ENCODE data around the gene ACOX3.

ACOX3 gene

DNA sequence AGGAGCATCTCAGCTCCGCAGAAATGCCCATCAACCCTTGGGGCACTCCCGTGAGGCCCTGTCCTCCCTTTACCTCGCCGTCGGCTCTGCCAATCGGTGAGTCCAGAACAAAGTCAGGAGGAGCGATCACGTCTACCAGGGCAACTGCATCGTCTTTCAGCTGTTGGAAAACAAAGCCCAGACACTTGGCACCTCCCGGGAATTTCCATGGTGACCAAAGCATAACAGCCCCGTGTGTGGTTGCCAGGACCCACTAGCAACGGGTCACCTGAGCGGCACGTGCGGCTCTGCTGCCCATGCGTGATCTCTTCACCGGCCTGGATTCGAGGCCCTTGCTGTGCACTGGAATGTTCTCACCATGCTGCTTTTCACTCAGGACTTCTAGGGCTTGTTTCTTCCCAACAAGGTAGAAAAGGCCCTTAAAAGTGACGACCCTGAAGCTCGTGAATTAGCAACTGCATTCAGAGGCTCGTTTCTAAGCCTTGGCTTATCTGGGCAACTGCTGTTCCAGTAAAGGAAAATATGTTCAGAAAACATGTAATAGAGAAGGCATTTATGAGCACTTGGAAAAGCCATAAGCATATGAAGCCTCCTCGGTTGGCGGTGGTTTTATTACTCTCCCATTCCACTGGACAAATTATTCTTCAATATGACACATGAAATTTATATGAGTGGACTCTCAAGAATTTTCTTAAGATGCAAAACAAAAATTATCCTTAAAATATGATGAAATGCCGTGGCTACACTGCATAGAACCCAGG, 69.5 kb downstream of the ACOX3 start:
- DNase-seq, result no peak

GRCh38 chr4:8370106-8370787, 70.3 kb downstream of the ACOX3 start:
- DNase-seq, result no peak

DNA sequence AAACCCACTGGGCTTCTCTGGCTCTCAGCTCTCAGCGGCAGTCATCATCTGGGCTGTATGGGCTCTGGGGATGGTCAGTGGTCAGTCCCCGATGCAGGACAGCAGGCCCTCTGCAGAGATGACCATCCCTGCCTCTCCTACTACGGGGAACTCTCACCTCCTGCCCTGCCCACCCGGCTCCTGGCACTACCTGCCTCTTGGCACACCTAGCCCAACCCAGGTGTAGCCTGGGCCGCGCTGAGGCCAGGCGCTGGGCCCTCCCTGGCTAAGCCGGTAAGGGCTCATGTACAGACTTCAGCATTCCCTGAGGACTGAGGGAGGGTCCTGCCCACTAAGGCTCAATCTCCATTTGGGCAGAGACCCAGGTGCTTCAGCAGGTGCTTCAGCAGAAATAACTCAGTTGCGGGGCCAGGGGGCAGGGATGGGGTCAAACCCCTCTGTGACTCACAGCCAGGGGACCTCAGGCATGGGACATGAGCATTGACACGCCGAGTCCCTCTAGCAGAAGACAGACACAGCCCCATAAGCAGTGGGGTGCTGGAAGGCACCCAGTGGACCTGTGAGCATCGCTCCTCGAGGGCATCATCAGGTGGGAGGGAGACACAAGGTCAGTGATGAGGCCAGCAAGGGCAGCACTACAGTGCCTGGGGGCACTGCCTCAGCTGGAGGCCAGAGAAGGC, 71.0 kb downstream of the ACOX3 start:
- DNase-seq, result no peak

GRCh38 chr4:8368998-8369397, 71.5 kb downstream of the ACOX3 start:
- DNase-seq, result no peak

GRCh38 chr4:8368061-8368481, 72.5 kb downstream of the ACOX3 start:
- DNase-seq, result no peak

- DNase-seq, result no peak
Measured at GRCh38 chr4:8366601-8367000, 73.9 kb downstream of the ACOX3 start.

DNA sequence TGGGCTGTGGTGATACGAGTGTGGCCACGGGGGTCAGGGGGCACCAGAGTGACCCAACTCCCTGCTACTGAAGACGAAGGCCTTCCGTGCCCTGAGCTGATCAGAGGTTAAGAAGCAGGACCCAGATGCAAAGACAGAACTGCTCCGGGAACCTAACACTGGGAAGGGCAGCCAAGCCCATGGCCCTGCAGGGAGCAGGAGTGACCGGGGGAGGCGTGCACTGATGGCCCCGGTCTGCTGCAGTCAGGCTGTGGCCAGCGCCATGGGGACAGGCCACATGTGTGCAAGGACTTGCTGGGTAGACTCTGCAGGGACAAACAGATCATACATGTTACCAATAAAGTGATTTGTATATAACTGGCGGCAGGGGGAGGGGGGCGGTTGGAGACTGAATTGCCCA, 74.6 kb downstream of the ACOX3 start:
- DNase-seq, result no peak

DNA sequence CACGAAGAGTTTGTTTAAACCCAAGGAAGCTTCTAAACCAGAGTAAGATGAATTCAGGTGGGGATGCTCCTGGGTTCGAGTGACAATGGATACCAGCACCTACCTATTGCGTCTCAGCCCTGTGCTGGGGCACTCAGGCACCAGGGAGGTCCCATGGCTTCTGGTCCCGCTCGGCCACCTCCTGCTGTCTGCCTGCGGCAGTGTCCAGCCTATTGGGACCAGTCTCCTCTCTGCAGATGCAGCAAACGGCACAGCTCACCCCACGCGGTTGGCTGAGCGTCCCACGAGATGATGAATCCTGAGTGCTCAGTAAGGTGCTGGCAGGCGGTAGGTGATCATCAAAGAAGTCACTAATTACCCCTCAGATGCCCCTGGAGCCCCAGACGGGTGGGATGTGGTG, 75.2 kb downstream of the ACOX3 start:
- DNase-seq, result no peak

DNA sequence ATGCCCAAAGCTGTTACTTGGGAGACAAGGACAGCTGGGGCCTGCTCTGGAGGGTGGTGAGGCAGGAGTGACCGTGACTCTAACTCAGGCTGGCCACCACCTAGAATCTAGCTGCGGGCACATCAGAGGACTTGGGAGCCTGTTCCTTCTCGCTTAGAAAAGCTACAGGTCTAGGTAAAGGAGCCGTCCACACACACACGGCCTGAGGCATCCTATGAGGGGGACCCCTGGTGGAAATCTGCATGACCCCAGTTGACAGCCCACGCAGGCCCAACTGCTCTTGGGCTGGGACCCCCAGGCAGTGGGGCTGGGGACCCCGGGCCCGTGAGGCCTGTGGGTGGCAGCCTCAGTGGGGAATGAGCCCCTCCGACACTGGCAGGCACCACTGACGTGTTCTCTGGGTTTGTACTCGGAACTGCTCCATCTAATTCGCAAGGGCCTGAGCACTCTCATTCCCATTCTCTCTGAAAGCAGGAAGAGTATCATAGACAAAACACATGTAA, 75.6 kb downstream of the ACOX3 start:
- no peak for DNase-seq

DNA sequence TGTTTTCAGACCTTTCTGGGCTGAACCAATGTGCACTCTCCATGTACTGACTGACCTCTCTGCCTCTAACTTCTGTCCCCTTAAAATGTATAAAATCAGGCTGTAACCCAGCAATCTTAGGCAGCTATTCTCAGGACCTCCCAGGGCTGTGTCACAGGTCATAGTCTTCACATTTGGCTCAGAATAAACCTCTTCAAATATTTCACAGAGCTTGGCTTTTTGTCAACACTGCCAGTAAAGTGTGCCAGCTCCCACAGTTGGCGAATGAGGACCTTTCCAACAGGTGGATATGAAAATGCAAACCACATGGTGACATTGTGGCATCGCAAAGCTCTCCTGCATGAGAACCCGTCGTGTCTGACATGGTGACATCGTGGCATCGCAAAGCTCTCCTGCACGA, 76.4 kb downstream of the ACOX3 start:
- no peak for DNase-seq

DNA sequence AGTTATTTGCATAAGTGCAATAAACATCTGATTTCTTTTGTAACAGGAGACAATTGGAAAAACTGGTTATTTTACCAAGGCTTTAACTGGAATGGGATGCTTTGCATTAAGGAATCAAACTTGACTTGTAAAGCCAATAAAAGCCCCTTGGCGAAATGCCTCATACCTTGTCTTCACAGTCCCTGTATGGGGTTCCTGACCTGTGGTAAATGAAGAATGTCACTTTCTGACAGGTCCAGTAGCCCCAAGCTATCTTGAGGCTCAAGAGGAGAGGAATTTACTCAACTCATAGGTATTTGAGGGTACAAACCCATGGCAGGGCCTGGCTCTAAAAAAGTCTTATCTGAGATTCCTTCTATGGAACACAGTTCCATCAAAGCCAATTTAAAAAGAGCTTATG, 78.0 kb downstream of the ACOX3 start:
- DNase-seq, result no peak

DNA sequence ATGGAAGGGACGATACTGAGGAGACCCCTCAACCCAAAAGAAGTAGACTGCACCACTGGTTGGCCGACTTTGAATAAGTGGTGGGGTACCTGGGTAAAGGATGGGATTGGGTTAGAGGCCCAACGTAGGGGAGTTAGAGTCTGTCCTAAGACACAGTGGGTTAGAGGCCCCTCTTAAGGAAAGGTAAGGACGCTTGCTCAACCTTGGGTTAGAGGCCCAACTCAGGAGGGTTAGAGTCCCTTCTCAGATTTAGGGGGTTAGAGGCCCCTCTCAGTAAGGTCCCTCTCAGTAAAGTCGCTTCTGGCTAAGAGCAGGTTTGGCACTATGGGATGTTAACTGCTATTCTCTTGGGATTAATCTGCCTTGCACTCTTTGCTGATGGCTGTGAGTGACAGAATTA, 81.3 kb downstream of the ACOX3 start:
- DNase-seq, result no peak

DNA sequence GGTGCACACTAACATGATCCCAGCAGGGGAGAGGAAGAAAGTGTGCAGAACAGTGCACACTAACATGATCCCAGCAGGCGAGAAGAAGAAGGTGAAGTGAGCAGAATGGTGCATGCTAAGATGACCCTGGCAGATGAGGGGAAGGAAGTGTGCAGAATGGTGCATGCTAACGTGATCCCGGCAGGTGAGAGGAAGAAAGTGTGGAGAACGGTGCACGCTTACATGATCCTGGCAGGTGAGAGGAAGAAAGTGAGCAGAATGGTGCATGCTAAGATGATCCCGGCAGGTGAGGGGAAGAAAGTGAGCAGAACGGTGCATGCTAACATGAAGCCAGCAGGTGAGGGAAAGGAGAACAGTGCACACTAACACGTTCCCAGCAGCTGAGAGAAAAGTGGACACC, 83.7 kb downstream of the ACOX3 start:
- no peak for DNase-seq

DNA sequence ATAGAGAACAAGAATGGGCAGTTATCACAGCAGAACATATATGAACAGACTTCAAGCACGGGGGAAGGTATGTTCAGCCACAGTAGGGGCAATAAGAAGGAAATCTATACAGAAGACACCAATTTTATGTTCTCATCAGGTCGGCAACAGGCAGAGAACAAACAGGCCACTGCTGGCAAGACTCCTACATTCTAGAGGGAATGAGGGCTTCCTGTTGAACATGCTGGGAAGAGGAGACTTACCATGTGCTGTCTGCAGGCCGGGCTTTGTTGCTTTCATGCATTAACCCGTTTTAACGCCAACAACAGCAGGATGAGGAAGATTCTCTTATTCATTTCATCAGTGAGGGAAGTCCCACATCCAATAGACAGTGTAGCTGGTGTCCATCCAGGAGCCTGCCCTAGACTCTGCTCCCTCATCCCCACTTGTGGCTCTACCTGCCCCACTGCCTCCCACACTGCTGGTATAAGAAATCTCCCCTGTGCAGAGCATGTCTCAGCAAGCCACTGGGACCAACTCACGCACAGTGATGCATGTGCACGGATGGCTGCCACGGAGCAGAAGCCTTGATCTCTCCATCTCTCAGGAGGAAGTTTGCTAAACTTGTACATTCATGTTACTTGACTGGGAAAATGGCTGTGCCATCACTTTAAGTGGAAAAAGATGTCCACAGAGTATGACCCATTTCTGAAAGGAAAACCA, 84.5 kb downstream of the ACOX3 start:
- DNase-seq, result no peak

GRCh38 chr4:8355306-8355705, 85.2 kb downstream of the ACOX3 start:
- DNase-seq, result no peak

- DNase-seq, result no peak
Measured at GRCh38 chr4:8353912-8354453, 86.5 kb downstream of the ACOX3 start.

- no peak for DNase-seq
Measured at GRCh38 chr4:8353158-8353669, 87.3 kb downstream of the ACOX3 start.

DNA sequence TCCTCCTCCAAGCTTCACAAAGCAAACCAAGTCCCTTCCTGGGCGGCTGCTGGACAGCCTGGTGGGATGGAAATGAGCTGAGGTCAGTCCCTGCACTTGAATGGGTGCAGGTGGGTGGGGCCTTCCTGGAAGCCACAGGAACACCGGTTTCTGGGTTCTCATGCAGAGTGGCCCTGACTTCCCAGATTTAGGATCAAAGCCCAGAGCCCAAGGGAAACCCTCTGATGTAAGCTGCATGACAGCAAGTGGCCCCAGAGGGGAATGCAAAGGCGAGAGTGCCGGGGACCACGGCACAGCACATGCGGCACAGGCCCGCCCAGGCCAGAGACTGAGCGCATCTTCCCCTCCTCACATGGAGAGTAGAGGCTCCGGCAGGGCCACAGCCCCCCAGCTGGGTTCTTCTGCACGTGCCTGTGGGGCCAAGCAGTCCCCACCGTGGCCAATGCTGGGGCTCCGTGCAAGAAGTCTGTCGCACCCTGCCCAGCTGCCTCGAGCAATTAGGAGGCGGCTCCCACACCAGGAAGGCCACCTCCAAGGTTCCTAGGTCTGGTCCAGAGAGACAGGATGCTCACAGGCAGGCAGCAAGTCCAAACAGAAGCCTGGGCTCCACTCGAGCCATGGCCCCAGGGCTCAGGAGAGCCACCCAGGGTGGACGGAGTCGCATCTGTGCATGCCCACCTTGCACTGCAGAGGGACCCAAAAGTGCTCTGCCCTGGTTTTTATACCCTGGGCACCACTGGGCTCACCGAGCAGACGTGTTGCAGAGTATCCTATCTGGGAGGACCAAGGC, 88.0 kb downstream of the ACOX3 start:
- no peak for DNase-seq

DNA sequence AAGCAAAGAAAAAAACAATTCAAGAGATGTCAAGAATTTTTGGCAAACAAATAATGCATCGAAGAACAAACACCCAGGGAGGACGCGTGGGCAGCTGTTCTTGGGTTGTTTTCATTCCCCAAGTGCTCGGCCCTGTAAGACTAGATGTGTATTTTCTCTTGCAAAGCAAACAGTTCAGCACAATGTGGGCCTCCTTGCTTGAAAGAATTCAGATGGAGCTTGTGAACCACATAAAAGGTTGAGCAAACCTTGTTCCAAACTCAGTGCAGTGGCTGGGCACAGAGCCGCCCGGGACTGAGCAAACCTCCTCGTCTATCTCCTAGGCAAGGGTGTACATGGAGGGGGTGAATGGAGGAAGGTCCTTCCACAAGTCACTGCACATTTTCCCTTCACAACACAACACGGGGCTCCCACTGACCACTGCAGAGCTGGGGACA, 88.6 kb downstream of the ACOX3 start:
- no peak for DNase-seq

GRCh38 chr4:8350841-8351461, 89.6 kb downstream of the ACOX3 start:
- no peak for DNase-seq

GRCh38 chr4:8350352-8350751, 90.2 kb downstream of the ACOX3 start:
- DNase-seq, result no peak
